ENCODE data around the gene CDPF1.

DNA sequence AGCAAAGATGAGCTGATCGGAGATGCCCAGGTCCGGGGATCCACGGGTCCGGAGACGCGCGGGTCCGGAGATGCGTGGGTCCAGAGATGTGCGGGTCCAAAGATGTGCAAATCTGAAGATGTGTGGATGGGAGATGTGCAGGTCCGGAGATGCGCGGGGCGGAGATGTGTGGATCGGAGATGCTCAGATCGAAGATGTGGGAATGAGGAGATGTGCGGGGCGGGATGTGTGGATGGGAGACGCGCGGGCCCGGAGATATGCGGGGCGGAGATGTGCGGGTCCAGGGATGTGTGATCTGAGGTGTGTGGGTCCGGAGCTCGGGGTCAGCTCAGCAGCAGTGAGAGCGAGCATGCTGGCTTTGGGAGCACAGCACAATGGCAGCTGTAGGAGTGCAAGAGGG, 35.5 kb downstream of the CDPF1 start:
- TF ChIP-seq, protein P1, sequence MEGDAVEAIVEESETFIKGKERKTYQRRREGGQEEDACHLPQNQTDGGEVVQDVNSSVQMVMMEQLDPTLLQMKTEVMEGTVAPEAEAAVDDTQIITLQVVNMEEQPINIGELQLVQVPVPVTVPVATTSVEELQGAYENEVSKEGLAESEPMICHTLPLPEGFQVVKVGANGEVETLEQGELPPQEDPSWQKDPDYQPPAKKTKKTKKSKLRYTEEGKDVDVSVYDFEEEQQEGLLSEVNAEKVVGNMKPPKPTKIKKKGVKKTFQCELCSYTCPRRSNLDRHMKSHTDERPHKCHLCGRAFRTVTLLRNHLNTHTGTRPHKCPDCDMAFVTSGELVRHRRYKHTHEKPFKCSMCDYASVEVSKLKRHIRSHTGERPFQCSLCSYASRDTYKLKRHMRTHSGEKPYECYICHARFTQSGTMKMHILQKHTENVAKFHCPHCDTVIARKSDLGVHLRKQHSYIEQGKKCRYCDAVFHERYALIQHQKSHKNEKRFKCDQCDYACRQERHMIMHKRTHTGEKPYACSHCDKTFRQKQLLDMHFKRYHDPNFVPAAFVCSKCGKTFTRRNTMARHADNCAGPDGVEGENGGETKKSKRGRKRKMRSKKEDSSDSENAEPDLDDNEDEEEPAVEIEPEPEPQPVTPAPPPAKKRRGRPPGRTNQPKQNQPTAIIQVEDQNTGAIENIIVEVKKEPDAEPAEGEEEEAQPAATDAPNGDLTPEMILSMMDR (IDR thresholded peaks at IDR 0.05), result no peak
- TF ChIP-seq, protein P2, sequence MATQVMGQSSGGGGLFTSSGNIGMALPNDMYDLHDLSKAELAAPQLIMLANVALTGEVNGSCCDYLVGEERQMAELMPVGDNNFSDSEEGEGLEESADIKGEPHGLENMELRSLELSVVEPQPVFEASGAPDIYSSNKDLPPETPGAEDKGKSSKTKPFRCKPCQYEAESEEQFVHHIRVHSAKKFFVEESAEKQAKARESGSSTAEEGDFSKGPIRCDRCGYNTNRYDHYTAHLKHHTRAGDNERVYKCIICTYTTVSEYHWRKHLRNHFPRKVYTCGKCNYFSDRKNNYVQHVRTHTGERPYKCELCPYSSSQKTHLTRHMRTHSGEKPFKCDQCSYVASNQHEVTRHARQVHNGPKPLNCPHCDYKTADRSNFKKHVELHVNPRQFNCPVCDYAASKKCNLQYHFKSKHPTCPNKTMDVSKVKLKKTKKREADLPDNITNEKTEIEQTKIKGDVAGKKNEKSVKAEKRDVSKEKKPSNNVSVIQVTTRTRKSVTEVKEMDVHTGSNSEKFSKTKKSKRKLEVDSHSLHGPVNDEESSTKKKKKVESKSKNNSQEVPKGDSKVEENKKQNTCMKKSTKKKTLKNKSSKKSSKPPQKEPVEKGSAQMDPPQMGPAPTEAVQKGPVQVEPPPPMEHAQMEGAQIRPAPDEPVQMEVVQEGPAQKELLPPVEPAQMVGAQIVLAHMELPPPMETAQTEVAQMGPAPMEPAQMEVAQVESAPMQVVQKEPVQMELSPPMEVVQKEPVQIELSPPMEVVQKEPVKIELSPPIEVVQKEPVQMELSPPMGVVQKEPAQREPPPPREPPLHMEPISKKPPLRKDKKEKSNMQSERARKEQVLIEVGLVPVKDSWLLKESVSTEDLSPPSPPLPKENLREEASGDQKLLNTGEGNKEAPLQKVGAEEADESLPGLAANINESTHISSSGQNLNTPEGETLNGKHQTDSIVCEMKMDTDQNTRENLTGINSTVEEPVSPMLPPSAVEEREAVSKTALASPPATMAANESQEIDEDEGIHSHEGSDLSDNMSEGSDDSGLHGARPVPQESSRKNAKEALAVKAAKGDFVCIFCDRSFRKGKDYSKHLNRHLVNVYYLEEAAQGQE (IDR thresholded peaks at IDR 0.05; ENCODE audit: insufficient read depth in 1 of 2, low read depth in 2 of 2, low read length in 1 of 2), result no peak
- no peak for TF ChIP-seq POLR2AphosphoS5 (IDR thresholded peaks at IDR 0.05; ENCODE audit: low read depth, low read length)
- no peak for TF ChIP-seq TCF7L2 (IDR thresholded peaks at IDR 0.05; ENCODE audit: low read depth, low read length)

All from Panc1 (cell line).